Lower leg skin (tissue), 3 donors: Measurements from ENCODE around the gene SNRPD2.

Source experiments
- CTCF ChIP-seq, 3 donors: fragments of 450-650 bp; IDR thresholded peaks; one replicate each; pipeline ENCODE4 v1.5.1; 2016; ENCODE audit warnings: antibody characterized with exemption in 3 of 3, mild to moderate bottlenecking in 3 of 3, moderate library complexity in 2 of 3
- POLR2A ChIP-seq, 2 donors: fragments of 450-650 bp; IDR thresholded peaks; one replicate each; pipeline ENCODE4 v1.6.1; 2016 to 2017; ENCODE audit warnings: antibody characterized with exemption in 2 of 2, mild to moderate bottlenecking in 1 of 2, moderate library complexity in 1 of 2

- TF ChIP-seq CTCF (IDR thresholded peaks at IDR 0.05) = no peak
- TF ChIP-seq POLR2A (IDR thresholded peaks at IDR 0.05) = no peak
These were observed 27.2 kb downstream of the SNRPD2 start for GRCh38 chr19:45664575-45664974.
